GM23338 (cell line): ENCODE measurements around the gene AQP11. TPM values are rescaled to one million over a fixed set of nuclear protein-coding genes. Genes with fewer than 3 reads are reported as not detected.

Experiments used
- ATAC-seq: fragments of 200-7000 bp; cut with Tn5 transposase; 3 replicates; pipeline ENCODE4 v1.9.1; 2020
- DNase-seq: peaks from one replicate; pipeline ENCODE4 v3.0.0-alpha.2; 2015; ENCODE audit warnings: low spot score
- H2AFZ ChIP-seq: fragments of 200-600 bp; sonication (generic); 2 replicates; pipeline ENCODE4 v1.8.0; 2016; ENCODE audit warnings: antibody characterized with exemption, mild to moderate bottlenecking, moderate library complexity
- H3F3A ChIP-seq: fragments of 200-600 bp; sonication (generic); replicated peaks from 2 replicates; pipeline ENCODE4 v1.8.0; 2017; ENCODE audit warnings: antibody characterized with exemption, mixed run types, low read depth
- H3K27ac ChIP-seq: fragments of 200-600 bp; sonication (generic); 2 replicates; pipeline ENCODE4 v1.6.1; 2016; ENCODE audit warnings: low read depth
- H3K27me3 ChIP-seq: fragments of 200-600 bp; sonication (generic); 2 replicates; pipeline ENCODE4 v1.8.0; 2016; ENCODE audit warnings: mild to moderate bottlenecking, mixed run types, moderate library complexity; ENCODE audit not compliant: insufficient read depth
- H3K36me3 ChIP-seq: fragments of 200-600 bp; sonication (generic); 2 replicates; pipeline ENCODE4 v1.8.0; 2016; ENCODE audit warnings: mild to moderate bottlenecking; ENCODE audit not compliant: insufficient read depth
- H3K4me1 ChIP-seq: fragments of 200-600 bp; sonication (generic); 2 replicates; pipeline ENCODE4 v1.8.0; 2016; ENCODE audit warnings: mild to moderate bottlenecking, moderate library complexity; ENCODE audit not compliant: insufficient read depth
- H3K4me2 ChIP-seq: fragments of 200-600 bp; sonication (generic); 2 replicates; pipeline ENCODE4 v1.7.1; 2017; ENCODE audit warnings: mixed run types
- H3K4me3 ChIP-seq: fragments of 200-600 bp; sonication (generic); 2 replicates; pipeline ENCODE4 v1.6.1; 2016; ENCODE audit warnings: mixed run types
- H3K79me2 ChIP-seq: fragments of 200-600 bp; sonication (generic); replicated peaks from 2 replicates; pipeline ENCODE4 v1.8.0; 2017; ENCODE audit warnings: mild to moderate bottlenecking; ENCODE audit not compliant: insufficient read depth
- H3K9me2 ChIP-seq: fragments of 200-600 bp; sonication (generic); 2 replicates; pipeline ENCODE4 v1.8.0; 2017; ENCODE audit not compliant: insufficient read depth
- H4K20me1 ChIP-seq: fragments of 200-600 bp; sonication (generic); replicated peaks from 2 replicates; pipeline ENCODE4 v1.8.0; 2017; ENCODE audit warnings: mild to moderate bottlenecking; ENCODE audit not compliant: insufficient read depth
- H3K27ac Mint-ChIP-seq: 2 replicates; pipeline ENCODE4 v1.8.0; 2020; ENCODE audit warnings: inconsistent platforms, mild to moderate bottlenecking, moderate library complexity, mixed read lengths
- H3K27me3 Mint-ChIP-seq: 3 replicates; pipeline ENCODE4 v1.8.0; 2022; ENCODE audit warnings: low read depth, mild to moderate bottlenecking, moderate library complexity, mixed read lengths, inconsistent platforms; ENCODE audit not compliant: insufficient read depth, poor library complexity
- H3K36me3 Mint-ChIP-seq: 3 replicates; pipeline ENCODE4 v1.8.0; 2021; ENCODE audit warnings: low read depth, mild to moderate bottlenecking, inconsistent platforms, moderate library complexity, mixed read lengths
- H3K4me1 Mint-ChIP-seq: 3 replicates; pipeline ENCODE4 v1.8.0; 2020; ENCODE audit warnings: mild to moderate bottlenecking, inconsistent platforms, mixed read lengths
- H3K4me3 Mint-ChIP-seq: 3 replicates; pipeline ENCODE4 v1.8.0; 2021; ENCODE audit warnings: moderate library complexity, mild to moderate bottlenecking, inconsistent platforms, mixed read lengths
- H3K9me3 Mint-ChIP-seq: 3 replicates; pipeline ENCODE4 v1.8.0; 2020; ENCODE audit warnings: moderate library complexity, mild to moderate bottlenecking, inconsistent platforms, mixed read lengths
- CREB1 ChIP-seq: fragments of 250-450 bp; sonication (Bioruptor Pico); IDR thresholded peaks from 2 replicates; pipeline ENCODE4 v1.5.0; 2020; ENCODE audit warnings: low read depth, mild to moderate bottlenecking, moderate library complexity
- CTCF ChIP-seq, 2 experiments: fragments of 200-600 bp in 1 of 2; sonication (generic) in 1 of 2; conservative IDR thresholded peaks; 2 replicates each; pipeline versions ENCODE4 v1.5.1 to v1.6.1; 2016 to 2017; ENCODE audit warnings: antibody characterized with exemption in 2 of 2, low read depth in 2 of 2, mild to moderate bottlenecking in 2 of 2, moderate library complexity in 1 of 2
- EZH2 ChIP-seq: fragments of 200-600 bp; sonication (generic); IDR thresholded peaks from one replicate; pipeline ENCODE4 v1.8.0; 2017; ENCODE audit warnings: antibody characterized with exemption, mild to moderate bottlenecking, low read depth; ENCODE audit not compliant: unreplicated experiment
- EZH2phosphoT487 ChIP-seq: fragments of 200-600 bp; sonication (generic); IDR thresholded peaks from one replicate; pipeline ENCODE4 v1.8.1; 2018; ENCODE audit warnings: antibody characterized with exemption; ENCODE audit not compliant: unreplicated experiment
- JUNB ChIP-seq: IDR thresholded peaks from one replicate; pipeline ENCODE4 v1.6.1; 2016; ENCODE audit warnings: antibody characterized with exemption; ENCODE audit not compliant: unreplicated experiment
- NANOG ChIP-seq: IDR thresholded peaks from 2 replicates; pipeline ENCODE4 v1.6.1; 2016; ENCODE audit warnings: antibody characterized with exemption, borderline replicate concordance
- POLR2AphosphoS5 ChIP-seq: IDR thresholded peaks from 2 replicates; pipeline ENCODE4 v1.6.1; 2016; ENCODE audit warnings: antibody characterized with exemption, low read depth
- STAT1 ChIP-seq: IDR thresholded peaks from one replicate; pipeline ENCODE4 v1.6.1; 2016; ENCODE audit warnings: antibody characterized with exemption; ENCODE audit not compliant: unreplicated experiment
- ZNF114 ChIP-seq: fragments of 250-450 bp; sonication (Bioruptor Pico); IDR thresholded peaks from 2 replicates; pipeline ENCODE4 v1.5.0; 2020; ENCODE audit warnings: mild to moderate bottlenecking, moderate library complexity
- ZNF331 ChIP-seq: fragments of 250-450 bp; sonication (Bioruptor Pico); IDR thresholded peaks from 2 replicates; pipeline ENCODE4 v1.5.0; 2020; ENCODE audit warnings: low read depth, mild to moderate bottlenecking, moderate library complexity
- polyA plus RNA-seq: library from polyadenylated mRNA; unstranded; fragments of >200 nt; fragmentation: Nextera tagmentation; extraction: Ambion mirVana; gene quantifications from 2 replicates; pipeline ENCODE4 v1.2.1, GENCODE V29; 2016
- total RNA-seq: library from RNA; depleted of rRNA; stranded (reverse); fragments of >200 nt; shearing (Covaris generic); gene quantifications from 2 replicates; pipeline ENCODE4 v1.2.3, GENCODE V29; 2014
- TF ChIP-seq, protein P1 (sequence below): fragments of 250-450 bp; sonication (Bioruptor Pico); IDR thresholded peaks from 2 replicates; pipeline ENCODE4 v1.5.0; 2020; ENCODE audit warnings: mild to moderate bottlenecking, moderate library complexity
- TF ChIP-seq, protein P2 (sequence below): IDR thresholded peaks from 2 replicates; pipeline ENCODE4 v1.6.1; 2016; ENCODE audit warnings: antibody characterized with exemption

Gene AQP11
- total and polyA plus RNA-seq, 2 experiments from 2014 or later, result 1.8 to 3.4 TPM

GRCh38 chr11:77642228-77642627, 52.5 kb downstream of the AQP11 start (continued):
- no peak for TF ChIP-seq CTCF (conservative IDR thresholded peaks at IDR 0.05; ENCODE audit: low read depth in 2 of 2)
- no peak for TF ChIP-seq POLR2AphosphoS5
- TF ChIP-seq ZNF331 (CRISPR knock-in tag), result no peak
- TF ChIP-seq JUNB, result no peak
- TF ChIP-seq ZNF114 (CRISPR knock-in tag), result no peak

GRCh38 chr11:77644887-77645286, 55.1 kb downstream of the AQP11 start:
- no peak overlapping the region for H3K4me3 ChIP-seq
- no peak overlapping the region for H3K27ac ChIP-seq
- Mint-ChIP-seq H3K27me3 (peaks cover 11% of the 10 kb centered on the region), H3K9me3 (no peaks in the 10 kb centered on the region; the same call in 2 of the 3 replicates), H3K27ac (no peak overlapping the region), H3K36me3 (no peaks in the 10 kb centered on the region), H3K4me1 (peaks cover 7% of the 10 kb centered on the region; the same call in 2 of the 3 replicates), H3K4me3 (no peak overlapping the region)
- no peaks in the 10 kb centered on the region for H3K4me1 ChIP-seq
- H4K20me1 ChIP-seq, result no peaks in the 10 kb centered on the region
- H3K27me3 ChIP-seq, result no peaks in the 10 kb centered on the region
- DNase-seq (no peak), ATAC-seq (no peak)
- no peak overlapping the region for H3K4me2 ChIP-seq
- H3K36me3 ChIP-seq, result no peaks in the 10 kb centered on the region
- H3F3A ChIP-seq, result no peaks in the 10 kb centered on the region
- no peaks in the 10 kb centered on the region for H3K9me2 ChIP-seq
- no peaks in the 10 kb centered on the region for H3K79me2 ChIP-seq
- H2AFZ ChIP-seq, result peak overlapping the region; percentile 92
- no peak for TF ChIP-seq CREB1 (CRISPR knock-in tag)
- no peak for TF ChIP-seq STAT1
- TF ChIP-seq, protein P1, sequence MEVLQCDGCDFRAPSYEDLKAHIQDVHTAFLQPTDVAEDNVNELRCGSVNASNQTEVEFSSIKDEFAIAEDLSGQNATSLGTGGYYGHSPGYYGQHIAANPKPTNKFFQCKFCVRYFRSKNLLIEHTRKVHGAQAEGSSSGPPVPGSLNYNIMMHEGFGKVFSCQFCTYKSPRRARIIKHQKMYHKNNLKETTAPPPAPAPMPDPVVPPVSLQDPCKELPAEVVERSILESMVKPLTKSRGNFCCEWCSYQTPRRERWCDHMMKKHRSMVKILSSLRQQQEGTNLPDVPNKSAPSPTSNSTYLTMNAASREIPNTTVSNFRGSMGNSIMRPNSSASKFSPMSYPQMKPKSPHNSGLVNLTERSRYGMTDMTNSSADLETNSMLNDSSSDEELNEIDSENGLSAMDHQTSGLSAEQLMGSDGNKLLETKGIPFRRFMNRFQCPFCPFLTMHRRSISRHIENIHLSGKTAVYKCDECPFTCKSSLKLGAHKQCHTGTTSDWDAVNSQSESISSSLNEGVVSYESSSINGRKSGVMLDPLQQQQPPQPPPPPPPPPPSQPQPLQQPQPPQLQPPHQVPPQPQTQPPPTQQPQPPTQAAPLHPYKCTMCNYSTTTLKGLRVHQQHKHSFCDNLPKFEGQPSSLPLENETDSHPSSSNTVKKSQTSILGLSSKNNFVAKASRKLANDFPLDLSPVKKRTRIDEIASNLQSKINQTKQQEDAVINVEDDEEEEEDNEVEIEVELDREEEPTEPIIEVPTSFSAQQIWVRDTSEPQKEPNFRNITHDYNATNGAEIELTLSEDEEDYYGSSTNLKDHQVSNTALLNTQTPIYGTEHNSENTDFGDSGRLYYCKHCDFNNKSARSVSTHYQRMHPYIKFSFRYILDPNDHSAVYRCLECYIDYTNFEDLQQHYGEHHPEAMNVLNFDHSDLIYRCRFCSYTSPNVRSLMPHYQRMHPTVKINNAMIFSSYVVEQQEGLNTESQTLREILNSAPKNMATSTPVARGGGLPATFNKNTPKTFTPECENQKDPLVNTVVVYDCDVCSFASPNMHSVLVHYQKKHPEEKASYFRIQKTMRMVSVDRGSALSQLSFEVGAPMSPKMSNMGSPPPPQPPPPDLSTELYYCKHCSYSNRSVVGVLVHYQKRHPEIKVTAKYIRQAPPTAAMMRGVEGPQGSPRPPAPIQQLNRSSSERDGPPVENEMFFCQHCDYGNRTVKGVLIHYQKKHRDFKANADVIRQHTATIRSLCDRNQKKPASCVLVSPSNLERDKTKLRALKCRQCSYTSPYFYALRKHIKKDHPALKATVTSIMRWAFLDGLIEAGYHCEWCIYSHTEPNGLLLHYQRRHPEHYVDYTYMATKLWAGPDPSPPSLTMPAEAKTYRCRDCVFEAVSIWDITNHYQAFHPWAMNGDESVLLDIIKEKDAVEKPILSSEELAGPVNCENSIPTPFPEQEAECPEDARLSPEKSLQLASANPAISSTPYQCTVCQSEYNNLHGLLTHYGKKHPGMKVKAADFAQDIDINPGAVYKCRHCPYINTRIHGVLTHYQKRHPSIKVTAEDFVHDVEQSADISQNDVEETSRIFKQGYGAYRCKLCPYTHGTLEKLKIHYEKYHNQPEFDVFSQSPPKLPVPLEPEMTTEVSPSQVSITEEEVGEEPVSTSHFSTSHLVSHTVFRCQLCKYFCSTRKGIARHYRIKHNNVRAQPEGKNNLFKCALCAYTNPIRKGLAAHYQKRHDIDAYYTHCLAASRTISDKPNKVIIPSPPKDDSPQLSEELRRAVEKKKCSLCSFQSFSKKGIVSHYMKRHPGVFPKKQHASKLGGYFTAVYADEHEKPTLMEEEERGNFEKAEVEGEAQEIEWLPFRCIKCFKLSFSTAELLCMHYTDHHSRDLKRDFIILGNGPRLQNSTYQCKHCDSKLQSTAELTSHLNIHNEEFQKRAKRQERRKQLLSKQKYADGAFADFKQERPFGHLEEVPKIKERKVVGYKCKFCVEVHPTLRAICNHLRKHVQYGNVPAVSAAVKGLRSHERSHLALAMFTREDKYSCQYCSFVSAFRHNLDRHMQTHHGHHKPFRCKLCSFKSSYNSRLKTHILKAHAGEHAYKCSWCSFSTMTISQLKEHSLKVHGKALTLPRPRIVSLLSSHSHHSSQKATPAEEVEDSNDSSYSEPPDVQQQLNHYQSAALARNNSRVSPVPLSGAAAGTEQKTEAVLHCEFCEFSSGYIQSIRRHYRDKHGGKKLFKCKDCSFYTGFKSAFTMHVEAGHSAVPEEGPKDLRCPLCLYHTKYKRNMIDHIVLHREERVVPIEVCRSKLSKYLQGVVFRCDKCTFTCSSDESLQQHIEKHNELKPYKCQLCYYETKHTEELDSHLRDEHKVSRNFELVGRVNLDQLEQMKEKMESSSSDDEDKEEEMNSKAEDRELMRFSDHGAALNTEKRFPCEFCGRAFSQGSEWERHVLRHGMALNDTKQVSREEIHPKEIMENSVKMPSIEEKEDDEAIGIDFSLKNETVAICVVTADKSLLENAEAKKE (CRISPR knock-in tag), result no peak
- no peak for TF ChIP-seq ZNF114 (CRISPR knock-in tag)
- TF ChIP-seq NANOG, result no peak
- no peak for TF ChIP-seq EZH2
- no peak for TF ChIP-seq EZH2phosphoT487
- no peak for TF ChIP-seq CTCF (conservative IDR thresholded peaks at IDR 0.05; ENCODE audit: low read depth in 2 of 2)
- no peak for TF ChIP-seq ZNF331 (CRISPR knock-in tag)
- TF ChIP-seq JUNB, result no peak
- TF ChIP-seq, protein P2, sequence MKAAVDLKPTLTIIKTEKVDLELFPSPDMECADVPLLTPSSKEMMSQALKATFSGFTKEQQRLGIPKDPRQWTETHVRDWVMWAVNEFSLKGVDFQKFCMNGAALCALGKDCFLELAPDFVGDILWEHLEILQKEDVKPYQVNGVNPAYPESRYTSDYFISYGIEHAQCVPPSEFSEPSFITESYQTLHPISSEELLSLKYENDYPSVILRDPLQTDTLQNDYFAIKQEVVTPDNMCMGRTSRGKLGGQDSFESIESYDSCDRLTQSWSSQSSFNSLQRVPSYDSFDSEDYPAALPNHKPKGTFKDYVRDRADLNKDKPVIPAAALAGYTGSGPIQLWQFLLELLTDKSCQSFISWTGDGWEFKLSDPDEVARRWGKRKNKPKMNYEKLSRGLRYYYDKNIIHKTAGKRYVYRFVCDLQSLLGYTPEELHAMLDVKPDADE, result no peak
